Measurements from ENCODE around the gene XDH.
A peak's percentile ranks its signal among the peaks of the same experiment; 100 is the strongest.

Gene XDH

DNA sequence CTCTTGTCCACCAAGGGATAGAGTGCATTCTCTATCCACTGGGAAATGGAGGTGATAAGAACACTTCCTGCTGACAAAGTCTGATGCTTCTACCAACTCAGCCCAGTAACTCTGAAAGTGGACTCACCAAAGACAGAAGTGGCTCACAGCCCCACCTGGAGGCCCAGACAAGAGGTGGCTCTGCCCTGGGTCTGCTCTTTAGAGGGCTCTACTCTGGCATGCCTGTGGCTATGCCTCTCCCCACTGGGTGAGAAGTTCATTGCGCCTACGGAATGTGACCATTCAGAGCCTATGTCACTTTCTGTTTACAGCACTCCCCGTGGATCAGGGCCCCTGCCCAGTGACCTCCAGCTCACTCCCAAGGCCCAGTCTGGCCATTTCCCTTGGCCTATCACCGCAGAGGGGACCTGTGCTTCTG is 13.5 kb upstream of the XDH start:
- Histone ChIP-seq H3K27ac (ENCODE audit: low read depth, low read length) (no peak overlapping the region), H3K4me1 (ENCODE audit: control insufficient read depth, insufficient read depth, low read length, unreplicated experiment) (peaks cover 11% of the 10 kb centered on the region), H3K27me3 (ENCODE audit: insufficient read depth, low read length) (no peaks in the 10 kb centered on the region), H3K79me2 (ENCODE audit: control insufficient read depth, insufficient read depth, low read length, unreplicated experiment) (no peaks in the 10 kb centered on the region), H3K36me3 (ENCODE audit: insufficient read depth, low read length) (no peaks in the 10 kb centered on the region), H3K4me3 (ENCODE audit: low read depth, low read length) (no peak overlapping the region), H2AFZ (ENCODE audit: low read length, unreplicated experiment) (no peak overlapping the region)

DNA sequence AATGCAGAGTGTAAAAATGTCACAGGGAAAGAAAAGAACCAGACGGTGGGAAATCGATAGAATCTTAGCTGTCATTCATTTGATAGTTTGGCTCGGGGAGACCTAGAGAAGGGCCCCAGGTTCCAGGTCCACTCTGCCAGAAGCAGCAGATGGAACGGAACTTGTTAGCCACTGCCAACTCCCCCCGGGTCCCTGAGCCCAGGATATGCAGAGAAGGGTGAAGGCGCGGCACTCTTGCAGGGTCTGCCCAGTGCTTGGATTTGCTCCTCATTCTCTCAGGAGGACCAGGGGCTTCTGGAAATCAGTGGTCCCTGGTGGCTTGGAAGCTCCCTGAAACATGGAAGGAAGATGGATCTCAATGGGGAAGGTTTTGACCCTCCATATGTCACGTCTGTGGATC is 11.6 kb upstream of the XDH start:
- no peaks in the 10 kb centered on the region for H3K36me3 ChIP-seq (ENCODE audit: insufficient read depth, low read length)
- H3K4me1 ChIP-seq (ENCODE audit: control insufficient read depth, insufficient read depth, low read length, unreplicated experiment) = peaks cover 12% of the 10 kb centered on the region
- H3K27me3 ChIP-seq (ENCODE audit: insufficient read depth, low read length) = no peaks in the 10 kb centered on the region
- no peaks in the 10 kb centered on the region for H3K79me2 ChIP-seq (ENCODE audit: control insufficient read depth, insufficient read depth, low read length, unreplicated experiment)
- no peak overlapping the region for H3K4me3 ChIP-seq (ENCODE audit: low read depth, low read length)
- H3K27ac ChIP-seq (ENCODE audit: low read depth, low read length) = no peak overlapping the region
- H2AFZ ChIP-seq (ENCODE audit: low read length, unreplicated experiment) = no peak overlapping the region

DNA sequence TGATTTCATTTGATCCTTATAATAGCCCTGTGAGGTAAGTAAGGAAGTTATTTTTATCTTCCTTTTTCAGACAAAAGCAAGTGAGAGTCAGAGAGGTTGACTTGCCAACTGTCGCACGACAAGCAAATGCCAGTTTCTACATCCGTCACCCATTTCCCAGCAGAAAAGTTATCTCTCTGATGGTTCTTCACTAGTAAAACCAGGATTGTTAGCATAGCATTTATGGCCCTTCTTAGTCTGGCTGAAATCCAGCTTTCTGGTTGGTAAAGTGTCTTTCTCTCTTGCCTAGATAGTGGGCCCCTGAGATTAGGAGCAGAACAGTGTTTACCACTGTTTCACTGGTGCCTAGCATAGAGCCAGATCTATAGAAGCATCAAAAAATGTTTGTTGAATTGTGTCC is 7.1 kb upstream of the XDH start:
- Histone ChIP-seq H3K36me3 (ENCODE audit: insufficient read depth, low read length) (no peaks in the 10 kb centered on the region), H3K4me1 (ENCODE audit: control insufficient read depth, insufficient read depth, low read length, unreplicated experiment) (peaks cover 6% of the 10 kb centered on the region), H3K79me2 (ENCODE audit: control insufficient read depth, insufficient read depth, low read length, unreplicated experiment) (no peaks in the 10 kb centered on the region), H2AFZ (ENCODE audit: low read length, unreplicated experiment) (no peak overlapping the region), H3K27me3 (ENCODE audit: insufficient read depth, low read length) (no peaks in the 10 kb centered on the region), H3K27ac (ENCODE audit: low read depth, low read length) (no peak overlapping the region), H3K4me3 (ENCODE audit: low read depth, low read length) (no peak overlapping the region)

DNA sequence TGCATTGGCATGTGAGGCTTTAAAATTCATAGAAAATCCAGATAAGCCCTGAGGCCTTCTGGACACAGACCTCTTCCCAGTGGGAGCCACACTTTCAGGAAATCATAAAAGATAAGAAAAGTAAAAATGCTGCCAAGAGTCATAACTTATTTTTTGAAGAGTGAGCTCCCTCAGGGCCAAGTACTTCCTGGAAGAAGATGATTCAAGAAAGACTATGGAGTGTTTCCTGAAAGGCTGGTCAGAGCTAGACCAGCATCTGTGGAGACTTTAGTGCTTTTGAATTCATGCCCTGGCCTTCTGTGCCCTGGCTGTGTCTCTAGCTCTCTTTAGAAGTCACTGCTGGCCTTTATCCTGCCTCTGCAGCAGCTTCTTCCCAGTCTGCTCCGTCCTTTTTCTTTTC is 6.4 kb upstream of the XDH start:
- H3K4me1 ChIP-seq (ENCODE audit: control insufficient read depth, insufficient read depth, low read length, unreplicated experiment) = peaks cover 3% of the 10 kb centered on the region
- H2AFZ ChIP-seq (ENCODE audit: low read length, unreplicated experiment) = no peak overlapping the region
- H3K27ac ChIP-seq (ENCODE audit: low read depth, low read length) = no peak overlapping the region
- no peaks in the 10 kb centered on the region for H3K79me2 ChIP-seq (ENCODE audit: control insufficient read depth, insufficient read depth, low read length, unreplicated experiment)
- no peak overlapping the region for H3K4me3 ChIP-seq (ENCODE audit: low read depth, low read length)
- no peaks in the 10 kb centered on the region for H3K27me3 ChIP-seq (ENCODE audit: insufficient read depth, low read length)
- H3K36me3 ChIP-seq (ENCODE audit: insufficient read depth, low read length) = no peaks in the 10 kb centered on the region

DNA sequence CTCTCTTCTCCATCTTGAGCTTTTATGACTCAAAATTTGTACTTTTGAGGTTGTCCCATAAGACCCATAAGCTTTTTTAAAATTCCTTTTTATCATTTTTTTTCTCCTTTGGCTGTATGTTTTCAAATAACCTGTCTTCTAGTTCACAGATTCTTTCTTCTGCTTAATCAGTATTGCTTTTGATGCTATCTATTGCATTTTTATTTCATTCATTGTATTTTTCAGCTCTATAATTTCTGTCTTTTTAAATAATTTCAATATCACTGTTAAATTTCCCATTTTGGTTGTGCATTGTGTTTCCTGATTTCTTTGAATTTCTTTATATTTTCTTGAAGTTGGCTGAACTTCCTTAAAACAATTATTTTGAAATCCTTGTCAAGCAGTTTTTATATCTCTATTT is 4.8 kb upstream of the XDH start:
- no peaks in the 10 kb centered on the region for H3K79me2 ChIP-seq (ENCODE audit: control insufficient read depth, insufficient read depth, low read length, unreplicated experiment)

DNA sequence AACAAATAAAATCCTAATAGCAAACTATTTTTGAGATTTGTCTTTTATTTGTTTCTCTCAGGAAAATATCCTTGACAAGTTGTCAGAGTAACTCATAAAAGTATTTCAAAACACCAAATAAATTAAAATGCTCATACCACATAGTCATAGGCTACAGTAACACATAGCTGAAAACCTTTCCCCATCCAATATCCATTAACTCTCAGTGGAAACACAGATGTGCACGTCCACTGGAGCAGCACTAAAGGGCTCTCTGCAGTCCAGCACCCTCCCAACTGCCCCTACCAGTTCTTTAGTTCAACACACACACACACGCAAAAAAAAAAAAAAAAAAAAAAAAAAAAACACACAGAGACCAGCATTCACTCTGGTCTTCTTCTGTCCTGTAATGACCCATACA is 879 bp upstream of the XDH start:
- H3K79me2 ChIP-seq (ENCODE audit: control insufficient read depth, insufficient read depth, low read length, unreplicated experiment) = no peaks in the 10 kb centered on the region
- no peak overlapping the region for H2AFZ ChIP-seq (ENCODE audit: low read length, unreplicated experiment)
- no peak overlapping the region for H3K27ac ChIP-seq (ENCODE audit: low read depth, low read length)
- no peaks in the 10 kb centered on the region for H3K27me3 ChIP-seq (ENCODE audit: insufficient read depth, low read length)
- no peak overlapping the region for H3K4me3 ChIP-seq (ENCODE audit: low read depth, low read length)
- no peaks in the 10 kb centered on the region for H3K36me3 ChIP-seq (ENCODE audit: insufficient read depth, low read length)
- H3K4me1 ChIP-seq (ENCODE audit: control insufficient read depth, insufficient read depth, low read length, unreplicated experiment) = peaks cover 13% of the 10 kb centered on the region

More for the DNA sequence above, 4.8 kb upstream of the XDH start:
- Histone ChIP-seq H3K36me3 (ENCODE audit: insufficient read depth, low read length) (no peaks in the 10 kb centered on the region), H3K4me1 (ENCODE audit: control insufficient read depth, insufficient read depth, low read length, unreplicated experiment) (peaks cover 7% of the 10 kb centered on the region), H3K27ac (ENCODE audit: low read depth, low read length) (no peak overlapping the region), H3K4me3 (ENCODE audit: low read depth, low read length) (no peak overlapping the region), H2AFZ (ENCODE audit: low read length, unreplicated experiment) (no peak overlapping the region), H3K27me3 (ENCODE audit: insufficient read depth, low read length) (no peaks in the 10 kb centered on the region)

DNA sequence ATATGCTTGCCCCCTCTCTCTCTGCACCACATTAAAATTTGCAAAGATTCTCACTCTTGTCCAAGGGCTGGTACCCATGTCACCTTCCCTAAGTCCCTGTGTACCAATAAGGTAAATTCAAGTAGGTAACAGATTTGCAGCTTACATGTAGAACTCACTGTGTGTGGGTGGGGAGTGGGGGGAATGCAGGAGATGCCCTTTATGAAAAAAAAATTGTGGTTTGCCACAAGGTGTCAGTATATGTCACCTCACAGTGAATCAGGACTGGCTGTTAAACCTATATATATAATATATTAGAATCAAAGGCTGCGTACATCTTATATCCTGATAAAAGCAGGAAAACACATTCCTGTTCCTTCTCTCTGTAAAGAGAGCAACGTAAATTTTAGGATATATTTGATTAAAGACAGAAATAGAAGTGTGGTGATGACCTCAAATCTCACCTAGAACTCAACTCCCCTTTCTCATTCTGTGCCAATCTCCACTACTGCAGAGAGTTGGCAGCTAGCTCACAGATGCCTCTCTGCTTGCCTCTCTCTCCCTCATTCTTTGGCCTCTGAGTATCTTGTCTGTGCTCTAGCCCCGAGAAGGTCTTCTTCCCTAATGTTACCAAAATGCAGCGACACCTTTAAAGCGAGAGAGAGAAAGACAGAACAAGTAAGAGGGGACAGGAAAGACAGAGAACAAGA is 536 bp downstream of the XDH start:
- no peaks in the 10 kb centered on the region for H3K36me3 ChIP-seq (ENCODE audit: insufficient read depth, low read length)
- no peaks in the 10 kb centered on the region for H3K79me2 ChIP-seq (ENCODE audit: control insufficient read depth, insufficient read depth, low read length, unreplicated experiment)
- H3K27me3 ChIP-seq (ENCODE audit: insufficient read depth, low read length) = no peaks in the 10 kb centered on the region
- no peak overlapping the region for H3K27ac ChIP-seq (ENCODE audit: low read depth, low read length)
- H2AFZ ChIP-seq (ENCODE audit: low read length, unreplicated experiment) = no peak overlapping the region
- H3K4me3 ChIP-seq (ENCODE audit: low read depth, low read length) = no peak overlapping the region
- H3K4me1 ChIP-seq (ENCODE audit: control insufficient read depth, insufficient read depth, low read length, unreplicated experiment) = peaks cover 13% of the 10 kb centered on the region

DNA sequence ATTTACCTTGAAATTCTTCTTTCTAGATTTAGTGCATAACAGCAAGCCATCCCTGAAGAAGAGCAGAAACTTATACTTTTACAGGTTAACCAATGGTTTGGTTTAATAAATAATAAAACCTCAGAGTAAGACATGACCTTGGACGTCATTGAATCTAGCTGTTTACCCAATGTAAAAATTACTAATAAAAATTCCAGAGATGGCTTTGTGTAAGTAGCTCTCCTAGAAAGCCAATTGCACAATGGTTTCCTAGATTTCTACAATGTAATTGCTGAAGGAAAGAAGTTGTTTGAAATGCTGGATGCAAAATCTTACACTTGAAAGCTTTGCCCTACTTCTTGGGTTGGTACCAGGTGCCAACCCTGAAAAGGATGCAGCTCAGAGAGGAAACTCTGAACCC is 1.5 kb downstream of the XDH start:
- Histone ChIP-seq H3K27me3 (ENCODE audit: insufficient read depth, low read length) (no peaks in the 10 kb centered on the region), H3K4me3 (ENCODE audit: low read depth, low read length) (peak overlapping the region; percentile 11; the same call in 1 of the 2 replicates), H3K27ac (ENCODE audit: low read depth, low read length) (no peak overlapping the region), H3K79me2 (ENCODE audit: control insufficient read depth, insufficient read depth, low read length, unreplicated experiment) (no peaks in the 10 kb centered on the region), H3K4me1 (ENCODE audit: control insufficient read depth, insufficient read depth, low read length, unreplicated experiment) (peaks cover 13% of the 10 kb centered on the region), H2AFZ (ENCODE audit: low read length, unreplicated experiment) (peak overlapping the region; percentile 28), H3K36me3 (ENCODE audit: insufficient read depth, low read length) (no peaks in the 10 kb centered on the region)

DNA sequence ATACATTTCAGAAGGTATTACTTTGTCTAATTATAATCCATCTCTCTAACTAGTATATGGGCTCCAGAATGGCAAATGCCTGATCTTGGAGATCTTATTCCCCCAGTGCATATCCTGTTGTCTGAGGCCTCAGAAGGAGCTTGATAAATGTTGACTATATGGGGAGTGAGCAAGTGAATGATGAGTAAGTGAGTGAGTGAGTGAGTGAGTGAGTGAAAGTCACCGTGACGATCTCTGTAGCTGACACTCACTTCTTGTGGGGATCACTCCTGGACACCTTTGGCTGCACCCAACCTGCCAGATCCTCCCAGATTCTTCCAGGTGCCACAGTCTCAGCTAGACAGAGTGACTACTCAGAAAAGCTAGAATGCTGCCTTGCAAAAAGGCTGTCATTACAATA is 2.8 kb downstream of the XDH start:
- no peak overlapping the region for H2AFZ ChIP-seq (ENCODE audit: low read length, unreplicated experiment)
- no peaks in the 10 kb centered on the region for H3K79me2 ChIP-seq (ENCODE audit: control insufficient read depth, insufficient read depth, low read length, unreplicated experiment)
- no peaks in the 10 kb centered on the region for H3K36me3 ChIP-seq (ENCODE audit: insufficient read depth, low read length)
- no peaks in the 10 kb centered on the region for H3K27me3 ChIP-seq (ENCODE audit: insufficient read depth, low read length)
- H3K4me3 ChIP-seq (ENCODE audit: low read depth, low read length) = no peak overlapping the region
- H3K4me1 ChIP-seq (ENCODE audit: control insufficient read depth, insufficient read depth, low read length, unreplicated experiment) = peaks cover 13% of the 10 kb centered on the region
- no peak overlapping the region for H3K27ac ChIP-seq (ENCODE audit: low read depth, low read length)

DNA sequence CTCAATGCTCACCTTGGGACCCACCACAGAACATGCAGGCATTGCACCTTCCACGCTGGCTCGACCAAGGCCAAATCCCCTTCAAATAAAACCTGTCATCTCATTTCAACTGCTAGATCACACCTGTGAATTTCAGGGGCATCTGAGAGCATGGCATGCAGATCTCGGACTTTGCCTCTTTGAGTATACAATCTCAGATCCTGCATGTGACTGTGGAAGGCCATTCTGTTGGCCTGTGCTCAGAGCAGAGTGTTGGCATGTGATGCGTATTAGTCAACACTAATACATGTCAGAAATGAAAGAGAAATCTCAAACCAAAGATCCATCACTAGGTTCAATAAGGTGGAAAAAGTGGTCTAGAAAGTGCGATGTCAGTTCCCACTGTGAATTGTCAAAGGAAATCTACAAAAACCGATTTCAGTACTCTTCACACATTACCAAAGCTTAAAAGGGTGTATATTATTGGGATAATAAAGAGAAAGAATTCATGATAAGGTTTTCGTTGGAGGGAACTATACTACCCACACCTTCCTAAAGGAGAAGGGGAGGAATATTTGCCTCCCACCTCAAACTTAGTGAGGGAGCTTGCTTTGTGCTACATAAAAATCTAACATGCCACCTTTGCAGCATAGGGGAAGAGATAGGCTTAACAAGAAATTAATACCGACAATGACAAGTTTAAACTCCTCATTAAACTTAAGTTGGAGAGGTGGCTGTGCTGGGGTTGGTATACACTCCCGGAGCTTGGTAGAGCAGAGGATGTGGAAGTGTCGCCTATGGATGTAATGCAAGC is 7.8 kb downstream of the XDH start:
- H3K79me2 ChIP-seq (ENCODE audit: control insufficient read depth, insufficient read depth, low read length, unreplicated experiment) = no peaks in the 10 kb centered on the region
- no peak overlapping the region for H3K4me3 ChIP-seq (ENCODE audit: low read depth, low read length)
- no peaks in the 10 kb centered on the region for H3K36me3 ChIP-seq (ENCODE audit: insufficient read depth, low read length)
- H2AFZ ChIP-seq (ENCODE audit: low read length, unreplicated experiment) = no peak overlapping the region
- no peaks in the 10 kb centered on the region for H3K27me3 ChIP-seq (ENCODE audit: insufficient read depth, low read length)
- H3K4me1 ChIP-seq (ENCODE audit: control insufficient read depth, insufficient read depth, low read length, unreplicated experiment) = peaks cover 20% of the 10 kb centered on the region
- H3K27ac ChIP-seq (ENCODE audit: low read depth, low read length) = no peak overlapping the region

DNA sequence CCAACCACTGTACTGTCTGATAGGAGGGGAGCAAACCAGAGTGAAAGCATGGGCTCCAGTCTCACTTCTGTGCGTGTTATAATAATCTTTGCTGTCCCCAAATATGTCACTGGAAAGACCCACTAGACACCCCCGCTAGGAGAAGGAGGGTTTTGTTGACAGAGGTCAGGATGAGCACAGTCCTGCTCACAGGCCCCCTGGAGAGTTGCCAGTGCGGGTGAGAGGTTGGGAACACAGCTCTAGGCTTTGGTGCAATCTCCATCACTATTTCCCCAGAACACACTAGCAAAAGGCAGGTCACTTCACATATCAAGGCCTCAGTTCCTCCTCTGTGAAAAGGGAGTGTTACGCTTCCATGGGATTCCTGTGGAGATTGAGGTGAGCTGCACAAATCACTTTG is 9.7 kb downstream of the XDH start:
- H3K27ac ChIP-seq (ENCODE audit: low read depth, low read length) = no peak overlapping the region
- H3K36me3 ChIP-seq (ENCODE audit: insufficient read depth, low read length) = no peaks in the 10 kb centered on the region
- no peak overlapping the region for H3K4me3 ChIP-seq (ENCODE audit: low read depth, low read length)
- H3K79me2 ChIP-seq (ENCODE audit: control insufficient read depth, insufficient read depth, low read length, unreplicated experiment) = no peaks in the 10 kb centered on the region
- H3K4me1 ChIP-seq (ENCODE audit: control insufficient read depth, insufficient read depth, low read length, unreplicated experiment) = peaks cover 29% of the 10 kb centered on the region
- H2AFZ ChIP-seq (ENCODE audit: low read length, unreplicated experiment) = no peak overlapping the region
- no peaks in the 10 kb centered on the region for H3K27me3 ChIP-seq (ENCODE audit: insufficient read depth, low read length)
